Stimulated activated CD4-positive, alpha-beta T cell treated with anti-CD3 and anti-CD28 coated beads, Interleukin-4, amount 100 ng/mL, for 1 hour (primary cell): ENCODE measurements around the gene SMARCC2.

Experiments used
- DNase-seq: peaks from one replicate; pipeline ENCODE4 v3.0.0-alpha.2; 2020

The SMARCC2 gene

GRCh38 chr12:56189099-56189917, at the start of gene SMARCC2:
SMARCC2 (minus strand) TSS chr12:56189483; CDS start chr12:56189461, 22 bp downstream.
- DNase-seq, result peak; percentile 84

GRCh38 chr12:56237552-56237951, 48.3 kb upstream of the SMARCC2 start:
- DNase-seq, result no peak

GRCh38 chr12:56236985-56237384, 47.7 kb upstream of the SMARCC2 start:
- no peak for DNase-seq

- no peak for DNase-seq
Measured at GRCh38 chr12:56236091-56236490, 46.8 kb upstream of the SMARCC2 start.

GRCh38 chr12:56234746-56235436, 45.6 kb upstream of the SMARCC2 start:
- no peak for DNase-seq

GRCh38 chr12:56231184-56231582, 41.9 kb upstream of the SMARCC2 start:
- no peak for DNase-seq

- no peak for DNase-seq
Measured at GRCh38 chr12:56230432-56231183, 41.3 kb upstream of the SMARCC2 start.

GRCh38 chr12:56229916-56230431, 40.7 kb upstream of the SMARCC2 start, which contains the start of gene SLC39A5:
SLC39A5 (plus strand) TSS chr12:56230051; CDS start chr12:56231275, 1,224 bp downstream.
- no peak for DNase-seq

GRCh38 chr12:56229082-56229481, 39.8 kb upstream of the SMARCC2 start:
- no peak for DNase-seq

GRCh38 chr12:56224954-56225353, 35.7 kb upstream of the SMARCC2 start:
- DNase-seq, result no peak

GRCh38 chr12:56224102-56224701, 34.9 kb upstream of the SMARCC2 start, which contains the start of gene NABP2:
NABP2 (plus strand) TSS chr12:56224342; CDS start chr12:56224857, 515 bp downstream.
- peak; percentile 93 for DNase-seq

- no peak for DNase-seq
Measured at GRCh38 chr12:56223571-56224101, 34.4 kb upstream of the SMARCC2 start.

- no peak for DNase-seq
Measured at GRCh38 chr12:56222531-56222895, 33.2 kb upstream of the SMARCC2 start.

- DNase-seq, result peak; percentile 91
Measured at GRCh38 chr12:56221757-56222530, 32.7 kb upstream of the SMARCC2 start, which contains the start of gene RNF41. RNF41 (minus strand) TSS chr12:56221922; CDS start chr12:56214047, 7,875 bp downstream.

GRCh38 chr12:56221232-56221756, 32.0 kb upstream of the SMARCC2 start:
- no peak for DNase-seq

GRCh38 chr12:56220611-56221231, 31.4 kb upstream of the SMARCC2 start:
- no peak for DNase-seq

- no peak for DNase-seq
Measured at GRCh38 chr12:56219840-56220239, 30.6 kb upstream of the SMARCC2 start.

GRCh38 chr12:56216461-56216860, 27.2 kb upstream of the SMARCC2 start:
- DNase-seq, result no peak

GRCh38 chr12:56213878-56214277, 24.6 kb upstream of the SMARCC2 start:
- no peak for DNase-seq

- DNase-seq, result no peak
Measured at GRCh38 chr12:56212361-56212760, 23.1 kb upstream of the SMARCC2 start.

GRCh38 chr12:56208006-56208405, 18.7 kb upstream of the SMARCC2 start:
- no peak for DNase-seq
